ENCODE measurements around the gene COPS9.
A peak's percentile ranks its signal among the peaks of the same experiment; 100 is the strongest.

The COPS9 gene

GRCh38 chr2:240136013-240136670 is at the start of gene COPS9:
Gene COPS9 (minus strand): TSS chr2:240136305. CDS start chr2:240136284, 21 bp downstream.
- H3K4me1 ChIP-seq (ENCODE audit: control insufficient read depth in 1 of 2, insufficient read depth in 2 of 2, low read length in 2 of 2), result peaks cover 11 to 14% of the 10 kb centered on the region in 2 donors
- no peak within 1 kb of the TSS for H3K27ac ChIP-seq (ENCODE audit: low read depth, low read length)
- H3K27me3 ChIP-seq (ENCODE audit: control insufficient read depth in 1 of 2, insufficient read depth in 2 of 2, low read length in 2 of 2), result no peaks in the 10 kb centered on the region
- peaks cover 17 to 26% of the 10 kb centered on the region in 2 donors for H3K36me3 ChIP-seq (ENCODE audit: control insufficient read depth in 1 of 2, insufficient read depth in 2 of 2, low read length in 2 of 2)
- H3K9ac ChIP-seq (ENCODE audit: low read depth in 1 of 2, low read length in 2 of 2), result peak within 1 kb of the TSS; percentile 89 to 90
- H3K4me3 ChIP-seq (ENCODE audit: low read depth in 1 of 2, low read length in 2 of 2), result peak within 1 kb of the TSS; percentile 89 to 97
- no peaks in the 10 kb centered on the region for H3K9me3 ChIP-seq (ENCODE audit: control insufficient read depth in 1 of 2, low read length in 2 of 2)

DNA sequence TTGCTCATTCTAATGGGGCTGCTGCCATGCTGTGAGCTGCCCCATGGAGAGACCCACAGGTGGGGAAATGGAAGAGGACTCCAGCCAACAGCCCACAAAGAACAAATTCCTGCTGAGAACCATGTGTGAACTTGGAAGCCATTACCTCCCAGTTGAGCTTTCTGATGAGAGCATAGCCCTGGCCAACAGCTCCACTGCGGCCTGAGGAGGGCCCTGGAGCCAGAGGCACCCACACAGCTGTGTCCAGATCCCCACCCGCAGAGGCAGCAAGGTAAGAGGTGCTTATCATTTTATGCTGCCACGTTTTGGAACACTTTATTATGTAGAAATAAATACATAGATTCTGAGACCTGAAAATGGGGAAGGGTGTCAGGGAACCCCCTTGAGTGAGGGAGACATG is 48.6 kb upstream of the COPS9 start:
- no peaks in the 10 kb centered on the region for H3K9me3 ChIP-seq (ENCODE audit: control insufficient read depth in 1 of 2, low read length in 2 of 2)
- no peaks in the 10 kb centered on the region for H3K27me3 ChIP-seq (ENCODE audit: control insufficient read depth in 1 of 2, insufficient read depth in 2 of 2, low read length in 2 of 2)
- no peaks in the 10 kb centered on the region for H3K36me3 ChIP-seq (ENCODE audit: control insufficient read depth in 1 of 2, insufficient read depth in 2 of 2, low read length in 2 of 2)
- no peaks in the 10 kb centered on the region for H3K4me1 ChIP-seq (ENCODE audit: control insufficient read depth in 1 of 2, insufficient read depth in 2 of 2, low read length in 2 of 2)
- no peak overlapping the region for H3K27ac ChIP-seq (ENCODE audit: low read depth, low read length)
- no peak overlapping the region for H3K9ac ChIP-seq (ENCODE audit: low read depth in 1 of 2, low read length in 2 of 2)
- H3K4me3 ChIP-seq (ENCODE audit: low read depth in 1 of 2, low read length in 2 of 2), result no peak overlapping the region

DNA sequence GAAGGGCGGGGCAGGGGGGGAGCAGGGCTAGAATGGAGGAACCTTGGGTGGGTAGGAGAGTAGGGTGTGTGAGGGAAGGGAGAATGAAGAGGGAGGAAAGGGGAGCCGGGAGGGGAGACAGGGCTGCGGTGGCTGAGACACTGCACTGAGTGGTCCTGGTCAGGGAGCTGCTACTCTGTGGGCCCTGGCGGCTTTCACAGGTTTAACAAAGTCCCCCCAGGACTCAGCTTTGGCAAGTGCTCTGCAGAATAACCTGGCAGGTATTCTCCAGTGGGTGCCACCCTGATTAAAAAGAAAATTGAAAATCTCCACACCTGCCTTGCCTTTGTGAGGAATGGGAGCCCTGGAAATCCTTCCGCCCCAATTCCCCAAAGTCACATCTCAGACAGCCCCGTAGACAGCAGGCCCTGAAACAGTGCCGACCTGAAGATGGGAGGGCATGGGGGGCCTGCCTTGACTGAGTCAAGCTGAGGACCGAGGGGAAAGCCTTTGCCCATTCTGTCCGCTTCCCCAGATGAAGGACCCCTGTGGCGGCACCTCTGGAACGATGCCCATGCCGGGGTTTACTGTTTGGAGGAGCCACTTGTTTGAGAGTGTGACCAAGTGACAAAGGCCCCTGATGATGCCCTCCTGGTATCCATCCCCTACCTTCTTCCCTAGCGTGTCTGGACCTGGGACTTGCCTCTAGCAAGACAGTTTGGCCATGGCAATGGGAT is 47.9 kb upstream of the COPS9 start:
- Histone ChIP-seq H3K27me3 (ENCODE audit: control insufficient read depth in 1 of 2, insufficient read depth in 2 of 2, low read length in 2 of 2) (no peaks in the 10 kb centered on the region), H3K36me3 (ENCODE audit: control insufficient read depth in 1 of 2, insufficient read depth in 2 of 2, low read length in 2 of 2) (no peaks in the 10 kb centered on the region), H3K9ac (ENCODE audit: low read depth in 1 of 2, low read length in 2 of 2) (no peak overlapping the region), H3K4me1 (ENCODE audit: control insufficient read depth in 1 of 2, insufficient read depth in 2 of 2, low read length in 2 of 2) (no peaks in the 10 kb centered on the region), H3K9me3 (ENCODE audit: control insufficient read depth in 1 of 2, low read length in 2 of 2) (no peaks in the 10 kb centered on the region), H3K4me3 (ENCODE audit: low read depth in 1 of 2, low read length in 2 of 2) (no peak overlapping the region), H3K27ac (ENCODE audit: low read depth, low read length) (no peak overlapping the region)

DNA sequence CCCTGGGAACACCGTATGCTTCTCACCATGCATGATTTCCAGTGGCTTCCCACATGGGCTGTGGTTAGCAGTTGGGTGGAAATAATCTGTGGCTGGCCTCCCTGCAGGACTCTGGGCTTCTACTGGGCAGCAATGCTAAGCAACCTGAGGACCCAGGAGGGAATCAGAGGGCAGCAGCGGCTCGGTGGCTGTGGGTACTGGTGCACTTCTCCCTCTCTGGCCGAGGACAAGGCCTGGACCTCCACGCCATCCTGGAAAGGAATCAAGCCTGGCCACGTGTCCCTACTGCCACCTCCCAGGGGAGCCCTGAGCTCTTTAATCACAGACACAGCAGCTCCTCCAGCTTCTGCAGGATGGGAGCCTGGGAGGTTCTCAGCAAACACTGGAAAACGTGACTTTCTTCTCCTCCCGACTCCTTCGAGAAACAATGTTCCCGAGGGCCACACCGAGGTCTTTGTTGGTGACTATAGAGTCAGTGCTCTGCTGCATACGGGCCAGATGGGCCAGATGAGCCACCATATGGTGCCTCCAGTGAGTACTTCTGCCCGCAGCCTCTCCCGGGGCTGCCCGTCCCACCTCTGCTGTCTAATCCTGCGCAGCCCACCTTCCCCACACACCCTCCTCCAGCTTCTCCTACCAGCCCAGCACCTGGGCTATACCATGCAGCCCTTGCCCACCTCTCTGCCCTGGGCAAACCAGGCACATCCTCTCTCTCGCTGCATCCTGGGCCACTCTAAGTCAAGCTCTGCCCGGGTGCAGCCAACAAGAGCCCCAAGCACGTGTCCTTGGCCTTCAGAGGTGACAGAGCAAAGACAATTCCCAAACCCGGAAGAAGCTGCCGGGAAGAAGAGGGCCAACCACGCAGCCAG is 47.1 kb upstream of the COPS9 start:
- Histone ChIP-seq H3K27me3 (ENCODE audit: control insufficient read depth in 1 of 2, insufficient read depth in 2 of 2, low read length in 2 of 2) (peaks cover 0 to 4% of the 10 kb centered on the region in 2 donors), H3K9ac (ENCODE audit: low read depth in 1 of 2, low read length in 2 of 2) (no peak overlapping the region), H3K9me3 (ENCODE audit: control insufficient read depth in 1 of 2, low read length in 2 of 2) (no peaks in the 10 kb centered on the region), H3K4me3 (ENCODE audit: low read depth in 1 of 2, low read length in 2 of 2) (no peak overlapping the region), H3K4me1 (ENCODE audit: control insufficient read depth in 1 of 2, insufficient read depth in 2 of 2, low read length in 2 of 2) (no peaks in the 10 kb centered on the region), H3K36me3 (ENCODE audit: control insufficient read depth in 1 of 2, insufficient read depth in 2 of 2, low read length in 2 of 2) (no peaks in the 10 kb centered on the region), H3K27ac (ENCODE audit: low read depth, low read length) (no peak overlapping the region)

GRCh38 chr2:240182476-240182875 is 46.4 kb upstream of the COPS9 start:
- H3K9me3 ChIP-seq (ENCODE audit: control insufficient read depth in 1 of 2, low read length in 2 of 2), result no peaks in the 10 kb centered on the region
- no peak overlapping the region for H3K27ac ChIP-seq (ENCODE audit: low read depth, low read length)
- no peaks in the 10 kb centered on the region for H3K4me1 ChIP-seq (ENCODE audit: control insufficient read depth in 1 of 2, insufficient read depth in 2 of 2, low read length in 2 of 2)
- peaks cover 0 to 4% of the 10 kb centered on the region in 2 donors for H3K27me3 ChIP-seq (ENCODE audit: control insufficient read depth in 1 of 2, insufficient read depth in 2 of 2, low read length in 2 of 2)
- H3K4me3 ChIP-seq (ENCODE audit: low read depth in 1 of 2, low read length in 2 of 2), result no peak overlapping the region
- H3K9ac ChIP-seq (ENCODE audit: low read depth in 1 of 2, low read length in 2 of 2), result no peak overlapping the region
- H3K36me3 ChIP-seq (ENCODE audit: control insufficient read depth in 1 of 2, insufficient read depth in 2 of 2, low read length in 2 of 2), result no peaks in the 10 kb centered on the region

GRCh38 chr2:240182001-240182400 is 45.9 kb upstream of the COPS9 start:
- Histone ChIP-seq H3K36me3 (ENCODE audit: control insufficient read depth in 1 of 2, insufficient read depth in 2 of 2, low read length in 2 of 2) (no peaks in the 10 kb centered on the region), H3K4me1 (ENCODE audit: control insufficient read depth in 1 of 2, insufficient read depth in 2 of 2, low read length in 2 of 2) (no peaks in the 10 kb centered on the region), H3K4me3 (ENCODE audit: low read depth in 1 of 2, low read length in 2 of 2) (no peak overlapping the region), H3K27ac (ENCODE audit: low read depth, low read length) (no peak overlapping the region), H3K9me3 (ENCODE audit: control insufficient read depth in 1 of 2, low read length in 2 of 2) (no peaks in the 10 kb centered on the region), H3K27me3 (ENCODE audit: control insufficient read depth in 1 of 2, insufficient read depth in 2 of 2, low read length in 2 of 2) (peaks cover 0 to 4% of the 10 kb centered on the region in 2 donors), H3K9ac (ENCODE audit: low read depth in 1 of 2, low read length in 2 of 2) (no peak overlapping the region)

DNA sequence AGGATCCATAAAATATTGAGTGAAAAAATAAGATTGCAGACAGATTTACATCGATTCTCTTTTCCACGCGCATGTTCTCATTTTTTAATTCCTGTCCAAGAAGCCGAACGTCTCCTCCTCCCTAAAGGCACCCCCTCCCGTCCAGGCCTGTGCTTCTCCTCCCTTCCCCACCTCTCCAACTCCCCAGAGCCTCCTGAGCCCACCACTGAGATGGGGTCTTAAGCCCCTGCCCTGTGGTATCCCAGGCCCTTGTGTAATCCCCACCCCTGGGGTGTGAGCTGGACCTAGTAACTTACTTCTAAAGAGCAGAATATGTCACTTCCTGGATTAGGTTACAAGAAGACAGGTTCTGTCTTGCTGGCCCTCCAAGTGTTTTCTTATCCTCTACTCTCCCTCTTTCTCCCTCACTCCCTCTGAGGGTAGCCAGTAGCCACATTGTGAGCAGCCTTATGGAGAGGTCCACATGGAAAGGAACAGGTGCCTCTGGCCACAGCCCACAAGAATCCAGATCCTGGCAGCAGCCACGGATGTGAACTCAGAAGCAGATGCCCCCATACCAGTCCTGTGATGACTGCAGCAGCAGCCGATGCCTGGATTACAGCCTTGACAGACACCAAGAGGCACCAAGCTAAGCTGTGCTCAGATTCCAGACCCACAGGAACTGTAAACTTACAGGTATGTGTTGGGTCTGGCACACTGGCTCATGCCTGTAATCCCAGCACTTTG is 44.0 kb upstream of the COPS9 start:
- Histone ChIP-seq H3K27me3 (ENCODE audit: control insufficient read depth in 1 of 2, insufficient read depth in 2 of 2, low read length in 2 of 2) (peaks cover 0 to 4% of the 10 kb centered on the region in 2 donors), H3K4me1 (ENCODE audit: control insufficient read depth in 1 of 2, insufficient read depth in 2 of 2, low read length in 2 of 2) (no peaks in the 10 kb centered on the region), H3K9ac (ENCODE audit: low read depth in 1 of 2, low read length in 2 of 2) (no peak overlapping the region), H3K27ac (ENCODE audit: low read depth, low read length) (no peak overlapping the region), H3K36me3 (ENCODE audit: control insufficient read depth in 1 of 2, insufficient read depth in 2 of 2, low read length in 2 of 2) (no peaks in the 10 kb centered on the region), H3K4me3 (ENCODE audit: low read depth in 1 of 2, low read length in 2 of 2) (no peak overlapping the region), H3K9me3 (ENCODE audit: control insufficient read depth in 1 of 2, low read length in 2 of 2) (no peaks in the 10 kb centered on the region)

GRCh38 chr2:240179186-240179815 is 43.2 kb upstream of the COPS9 start:
- H3K9me3 ChIP-seq (ENCODE audit: control insufficient read depth in 1 of 2, low read length in 2 of 2), result no peaks in the 10 kb centered on the region
- no peaks in the 10 kb centered on the region for H3K36me3 ChIP-seq (ENCODE audit: control insufficient read depth in 1 of 2, insufficient read depth in 2 of 2, low read length in 2 of 2)
- H3K27me3 ChIP-seq (ENCODE audit: control insufficient read depth in 1 of 2, insufficient read depth in 2 of 2, low read length in 2 of 2), result peaks cover 0 to 4% of the 10 kb centered on the region in 2 donors
- H3K4me1 ChIP-seq (ENCODE audit: control insufficient read depth in 1 of 2, insufficient read depth in 2 of 2, low read length in 2 of 2), result no peaks in the 10 kb centered on the region
- no peak overlapping the region for H3K27ac ChIP-seq (ENCODE audit: low read depth, low read length)
- H3K9ac ChIP-seq (ENCODE audit: low read depth in 1 of 2, low read length in 2 of 2), result no peak overlapping the region
- H3K4me3 ChIP-seq (ENCODE audit: low read depth in 1 of 2, low read length in 2 of 2), result no peak overlapping the region

DNA sequence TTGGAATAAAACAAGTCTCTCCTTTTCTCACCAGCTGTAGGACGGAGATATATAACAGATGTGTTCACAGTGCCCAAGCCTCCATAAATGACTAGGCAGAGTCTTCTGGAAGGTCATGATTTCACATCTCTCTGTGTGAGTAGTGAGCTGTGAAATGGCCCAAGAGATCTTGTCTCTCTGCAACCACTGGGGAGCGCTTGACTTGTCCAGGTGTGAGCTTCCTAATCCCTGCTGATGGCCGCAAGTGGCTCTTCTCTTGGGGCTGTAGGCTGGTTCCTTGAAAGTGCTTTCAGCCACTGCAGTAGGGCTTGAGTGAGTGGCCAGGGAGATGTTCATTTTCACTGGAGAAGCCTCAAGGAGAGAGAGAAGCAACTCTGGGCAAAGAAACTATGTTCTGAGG is 42.5 kb upstream of the COPS9 start:
- Histone ChIP-seq H3K4me1 (ENCODE audit: control insufficient read depth in 1 of 2, insufficient read depth in 2 of 2, low read length in 2 of 2) (no peaks in the 10 kb centered on the region), H3K9me3 (ENCODE audit: control insufficient read depth in 1 of 2, low read length in 2 of 2) (no peaks in the 10 kb centered on the region), H3K27me3 (ENCODE audit: control insufficient read depth in 1 of 2, insufficient read depth in 2 of 2, low read length in 2 of 2) (peaks cover 0 to 7% of the 10 kb centered on the region in 2 donors), H3K4me3 (ENCODE audit: low read depth in 1 of 2, low read length in 2 of 2) (no peak overlapping the region), H3K36me3 (ENCODE audit: control insufficient read depth in 1 of 2, insufficient read depth in 2 of 2, low read length in 2 of 2) (no peaks in the 10 kb centered on the region), H3K9ac (ENCODE audit: low read depth in 1 of 2, low read length in 2 of 2) (no peak overlapping the region), H3K27ac (ENCODE audit: low read depth, low read length) (no peak overlapping the region)

Measured in duodenal mucosa (tissue), 2 donors.